ENCODE measurements around the gene CCDC69.
A peak's percentile ranks its signal among the peaks of the same experiment; 100 is the strongest.
"Not testable (repeated sequence)": the region's sequence is repeated elsewhere in the genome, so short reads cannot be mapped to it uniquely, and the experiment has no call there.

The CCDC69 gene

DNA sequence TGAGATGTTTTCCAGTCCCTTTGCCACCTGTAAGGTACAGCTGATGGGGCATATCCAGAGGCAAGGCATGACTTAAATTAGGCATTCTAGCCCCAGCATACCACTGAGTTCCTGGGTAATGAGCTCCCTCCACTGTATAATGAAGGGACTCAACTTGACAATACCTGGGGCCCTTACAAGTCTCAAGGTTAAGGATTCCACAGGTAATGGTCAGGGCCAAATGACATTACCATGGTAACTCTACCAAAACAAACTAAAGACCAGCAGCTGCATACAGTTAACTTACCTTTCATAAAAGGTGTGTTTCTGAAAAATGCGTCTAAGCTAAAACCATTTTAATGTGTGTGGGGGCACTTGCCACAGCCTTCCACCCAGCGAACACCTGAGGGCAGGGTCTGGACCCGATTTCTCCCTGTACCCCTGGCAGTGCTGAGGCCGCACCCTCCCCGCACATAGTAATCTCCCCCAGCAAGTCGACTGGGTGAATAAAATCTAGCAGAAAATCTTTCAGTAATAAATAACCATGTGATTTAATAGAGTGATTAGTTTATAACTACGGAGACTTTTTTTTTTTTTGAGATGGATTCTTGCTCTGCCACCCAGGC is 24.2 kb downstream of the CCDC69 start:
- peaks cover 0 to 21% (median 15%) of the 10 kb centered on the region in 5 donors for H3K4me1 ChIP-seq (ENCODE audit: control insufficient read depth in 5 of 5, insufficient read depth in 5 of 5, low read length in 5 of 5)
- no peak overlapping the region for H3K9ac ChIP-seq (ENCODE audit: low read length in 5 of 5)
- no peaks in the 10 kb centered on the region for H3K27me3 ChIP-seq (ENCODE audit: control insufficient read depth in 5 of 5, insufficient read depth in 4 of 5, low read length in 5 of 5)
- no peak overlapping the region for H3K27ac ChIP-seq (ENCODE audit: low read depth, low read length)
- peaks cover 12 to 45% (median 32%) of the 10 kb centered on the region in 5 donors for H3K36me3 ChIP-seq (ENCODE audit: control insufficient read depth in 5 of 5, insufficient read depth in 5 of 5, low read length in 5 of 5)
- no peak overlapping the region for H3K4me3 ChIP-seq (ENCODE audit: low read depth in 1 of 5, low read length in 5 of 5)
- no peaks in the 10 kb centered on the region for H3K9me3 ChIP-seq (ENCODE audit: control insufficient read depth in 5 of 5, low read length in 5 of 5)

DNA sequence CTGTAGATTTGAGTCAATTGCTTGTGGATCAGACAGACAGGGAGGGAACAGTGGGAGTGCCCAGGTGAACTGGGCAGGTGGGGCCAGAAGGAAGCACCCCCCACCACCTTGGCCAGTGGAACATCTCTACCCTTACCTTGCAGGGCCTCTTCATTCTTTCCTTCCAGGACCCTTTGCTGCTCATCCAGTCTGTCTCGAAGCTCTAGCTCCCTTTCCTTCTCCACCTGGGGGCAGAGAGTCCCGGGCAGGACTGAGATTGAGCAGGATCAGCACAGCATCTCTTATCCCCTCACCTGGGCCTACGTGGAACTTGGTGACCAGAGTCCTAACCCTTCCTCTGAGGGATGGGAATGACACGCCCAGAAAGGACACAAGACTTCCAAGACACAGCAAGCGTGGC is 25.0 kb downstream of the CCDC69 start:
- Histone ChIP-seq H3K27ac (ENCODE audit: low read depth, low read length) (no peak overlapping the region), H3K9ac (ENCODE audit: low read length in 5 of 5) (no peak overlapping the region), H3K4me1 (ENCODE audit: control insufficient read depth in 5 of 5, insufficient read depth in 5 of 5, low read length in 5 of 5) (peaks cover 0 to 23% (median 15%) of the 10 kb centered on the region in 5 donors), H3K9me3 (ENCODE audit: control insufficient read depth in 5 of 5, low read length in 5 of 5) (no peaks in the 10 kb centered on the region), H3K27me3 (ENCODE audit: control insufficient read depth in 5 of 5, insufficient read depth in 4 of 5, low read length in 5 of 5) (no peaks in the 10 kb centered on the region), H3K36me3 (ENCODE audit: control insufficient read depth in 5 of 5, insufficient read depth in 5 of 5, low read length in 5 of 5) (peaks cover 12 to 45% (median 32%) of the 10 kb centered on the region in 5 donors), H3K4me3 (ENCODE audit: low read depth in 1 of 5, low read length in 5 of 5) (no peak overlapping the region)

- Histone ChIP-seq H3K27ac (ENCODE audit: low read depth, low read length) (peak overlapping the region; percentile 82), H3K36me3 (ENCODE audit: control insufficient read depth in 5 of 5, insufficient read depth in 5 of 5, low read length in 5 of 5) (peaks cover 12 to 42% (median 31%) of the 10 kb centered on the region in 5 donors), H3K4me1 (ENCODE audit: control insufficient read depth in 5 of 5, insufficient read depth in 5 of 5, low read length in 5 of 5) (peaks cover 0 to 23% (median 11%) of the 10 kb centered on the region in 5 donors)
- H3K9me3 ChIP-seq (ENCODE audit: control insufficient read depth in 5 of 5, low read length in 5 of 5); H3K4me3 ChIP-seq (ENCODE audit: low read depth in 1 of 5, low read length in 5 of 5); H3K9ac ChIP-seq (ENCODE audit: low read length in 5 of 5); H3K27me3 ChIP-seq (ENCODE audit: control insufficient read depth in 5 of 5, insufficient read depth in 4 of 5, low read length in 5 of 5): not testable (repeated sequence)
These were observed 26.6 kb downstream of the CCDC69 start for GRCh38 chr5:151197291-151197600.

GRCh38 chr5:151196556-151197290 is 27.2 kb downstream of the CCDC69 start:
- Histone ChIP-seq H3K27me3 (ENCODE audit: control insufficient read depth in 5 of 5, insufficient read depth in 4 of 5, low read length in 5 of 5) (no peaks in the 10 kb centered on the region), H3K4me3 (ENCODE audit: low read depth in 1 of 5, low read length in 5 of 5) (no peak overlapping the region), H3K4me1 (ENCODE audit: control insufficient read depth in 5 of 5, insufficient read depth in 5 of 5, low read length in 5 of 5) (peaks cover 0 to 23% (median 11%) of the 10 kb centered on the region in 5 donors), H3K27ac (ENCODE audit: low read depth, low read length) (peak overlapping the region; percentile 82), H3K9ac (ENCODE audit: low read length in 5 of 5) (peak overlapping the region in 1 of 5 donors; percentile 64), H3K9me3 (ENCODE audit: control insufficient read depth in 5 of 5, low read length in 5 of 5) (no peaks in the 10 kb centered on the region), H3K36me3 (ENCODE audit: control insufficient read depth in 5 of 5, insufficient read depth in 5 of 5, low read length in 5 of 5) (peaks cover 12 to 40% (median 31%) of the 10 kb centered on the region in 5 donors)

DNA sequence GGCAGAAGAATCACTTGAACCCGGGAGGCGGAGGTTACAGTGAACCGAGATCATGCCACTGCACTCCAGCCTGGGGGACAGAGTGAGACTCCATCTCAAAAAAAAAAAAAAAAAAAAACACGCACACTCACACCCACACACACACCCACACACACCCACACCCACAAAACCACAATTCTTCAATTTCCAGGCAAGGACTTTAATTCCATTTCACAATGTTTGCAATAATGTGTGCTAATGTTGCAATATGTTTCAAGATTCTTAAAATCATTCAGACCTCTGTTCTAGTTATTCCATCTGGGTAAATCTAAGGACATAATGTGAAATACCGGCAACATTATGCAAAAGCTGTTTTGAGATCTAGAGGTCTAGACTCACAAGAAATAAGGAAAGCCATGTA is 28.3 kb downstream of the CCDC69 start:
- peaks cover 0 to 23% (median 11%) of the 10 kb centered on the region in 5 donors for H3K4me1 ChIP-seq (ENCODE audit: control insufficient read depth in 5 of 5, insufficient read depth in 5 of 5, low read length in 5 of 5)
- peak overlapping the region; percentile 82 for H3K27ac ChIP-seq (ENCODE audit: low read depth, low read length)
- no peaks in the 10 kb centered on the region for H3K27me3 ChIP-seq (ENCODE audit: control insufficient read depth in 5 of 5, insufficient read depth in 4 of 5, low read length in 5 of 5)
- peaks cover 9 to 30% (median 22%) of the 10 kb centered on the region in 5 donors for H3K36me3 ChIP-seq (ENCODE audit: control insufficient read depth in 5 of 5, insufficient read depth in 5 of 5, low read length in 5 of 5)
- no peak overlapping the region for H3K4me3 ChIP-seq (ENCODE audit: low read depth in 1 of 5, low read length in 5 of 5)
- no peaks in the 10 kb centered on the region for H3K9me3 ChIP-seq (ENCODE audit: control insufficient read depth in 5 of 5, low read length in 5 of 5)
- H3K9ac ChIP-seq (ENCODE audit: low read length in 5 of 5) = no peak overlapping the region

GRCh38 chr5:151192626-151193025 is 31.3 kb downstream of the CCDC69 start:
- no peak overlapping the region for H3K9ac ChIP-seq (ENCODE audit: low read length in 5 of 5)
- no peaks in the 10 kb centered on the region for H3K27me3 ChIP-seq (ENCODE audit: control insufficient read depth in 5 of 5, insufficient read depth in 4 of 5, low read length in 5 of 5)
- no peak overlapping the region for H3K27ac ChIP-seq (ENCODE audit: low read depth, low read length)
- H3K9me3 ChIP-seq (ENCODE audit: control insufficient read depth in 5 of 5, low read length in 5 of 5) = peaks cover 0 to 2% (median 0%) of the 10 kb centered on the region in 5 donors
- peaks cover 2 to 17% (median 11%) of the 10 kb centered on the region in 5 donors for H3K36me3 ChIP-seq (ENCODE audit: control insufficient read depth in 5 of 5, insufficient read depth in 5 of 5, low read length in 5 of 5)
- no peak overlapping the region for H3K4me3 ChIP-seq (ENCODE audit: low read depth in 1 of 5, low read length in 5 of 5)
- peaks cover 0 to 23% (median 11%) of the 10 kb centered on the region in 5 donors for H3K4me1 ChIP-seq (ENCODE audit: control insufficient read depth in 5 of 5, insufficient read depth in 5 of 5, low read length in 5 of 5)

GRCh38 chr5:151191661-151192060 is 32.2 kb downstream of the CCDC69 start:
- Histone ChIP-seq H3K9me3 (ENCODE audit: control insufficient read depth in 5 of 5, low read length in 5 of 5) (peaks cover 0 to 2% (median 0%) of the 10 kb centered on the region in 5 donors), H3K27ac (ENCODE audit: low read depth, low read length) (peak overlapping the region; percentile 16), H3K36me3 (ENCODE audit: control insufficient read depth in 5 of 5, insufficient read depth in 5 of 5, low read length in 5 of 5) (peaks cover 4 to 23% (median 9%) of the 10 kb centered on the region in 5 donors), H3K4me1 (ENCODE audit: control insufficient read depth in 5 of 5, insufficient read depth in 5 of 5, low read length in 5 of 5) (peaks cover 0 to 19% (median 8%) of the 10 kb centered on the region in 5 donors), H3K9ac (ENCODE audit: low read length in 5 of 5) (no peak overlapping the region), H3K4me3 (ENCODE audit: low read depth in 1 of 5, low read length in 5 of 5) (no peak overlapping the region), H3K27me3 (ENCODE audit: control insufficient read depth in 5 of 5, insufficient read depth in 4 of 5, low read length in 5 of 5) (no peaks in the 10 kb centered on the region)

GRCh38 chr5:151189151-151189550 is 34.7 kb downstream of the CCDC69 start:
- H3K9ac ChIP-seq (ENCODE audit: low read length in 5 of 5) = no peak overlapping the region
- H3K27me3 ChIP-seq (ENCODE audit: control insufficient read depth in 5 of 5, insufficient read depth in 4 of 5, low read length in 5 of 5) = no peaks in the 10 kb centered on the region
- H3K9me3 ChIP-seq (ENCODE audit: control insufficient read depth in 5 of 5, low read length in 5 of 5) = peaks cover 0 to 2% (median 0%) of the 10 kb centered on the region in 5 donors
- H3K27ac ChIP-seq (ENCODE audit: low read depth, low read length) = no peak overlapping the region
- H3K4me3 ChIP-seq (ENCODE audit: low read depth in 1 of 5, low read length in 5 of 5) = no peak overlapping the region
- H3K4me1 ChIP-seq (ENCODE audit: control insufficient read depth in 5 of 5, insufficient read depth in 5 of 5, low read length in 5 of 5) = no peaks in the 10 kb centered on the region
- peaks cover 4 to 39% (median 24%) of the 10 kb centered on the region in 5 donors for H3K36me3 ChIP-seq (ENCODE audit: control insufficient read depth in 5 of 5, insufficient read depth in 5 of 5, low read length in 5 of 5)

DNA sequence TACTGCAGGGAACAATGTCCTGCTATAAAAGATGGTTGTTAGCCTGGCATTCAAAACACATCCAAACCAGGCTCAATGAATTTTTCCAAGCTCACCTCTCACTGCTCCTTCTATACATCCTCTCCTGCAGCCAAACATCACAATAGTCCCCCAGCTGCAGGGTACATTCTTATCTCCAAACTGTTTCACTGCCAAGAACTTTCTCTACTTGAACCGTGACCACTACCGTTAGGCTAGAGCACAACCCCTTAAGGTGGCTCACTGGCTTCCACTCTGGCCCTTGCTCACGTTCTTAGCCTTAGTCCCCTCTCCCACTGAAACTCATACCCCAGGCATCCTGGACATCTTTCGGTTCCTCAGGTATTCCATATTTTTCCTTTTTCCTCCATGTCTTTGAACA is 37.4 kb downstream of the CCDC69 start:
- Histone ChIP-seq H3K4me1 (ENCODE audit: control insufficient read depth in 5 of 5, insufficient read depth in 5 of 5, low read length in 5 of 5) (peaks cover under 1 to 13% (median 12%) of the 10 kb centered on the region in 5 donors), H3K9me3 (ENCODE audit: control insufficient read depth in 5 of 5, low read length in 5 of 5) (peaks cover 0 to 2% (median 0%) of the 10 kb centered on the region in 5 donors), H3K36me3 (ENCODE audit: control insufficient read depth in 5 of 5, insufficient read depth in 5 of 5, low read length in 5 of 5) (peaks cover 4 to 61% (median 38%) of the 10 kb centered on the region in 5 donors), H3K27me3 (ENCODE audit: control insufficient read depth in 5 of 5, insufficient read depth in 4 of 5, low read length in 5 of 5) (no peaks in the 10 kb centered on the region), H3K9ac (ENCODE audit: low read length in 5 of 5) (no peak overlapping the region), H3K4me3 (ENCODE audit: low read depth in 1 of 5, low read length in 5 of 5) (no peak overlapping the region), H3K27ac (ENCODE audit: low read depth, low read length) (no peak overlapping the region)

- Histone ChIP-seq H3K36me3 (ENCODE audit: control insufficient read depth in 5 of 5, insufficient read depth in 5 of 5, low read length in 5 of 5) (peaks cover 4 to 63% (median 38%) of the 10 kb centered on the region in 5 donors), H3K27me3 (ENCODE audit: control insufficient read depth in 5 of 5, insufficient read depth in 4 of 5, low read length in 5 of 5) (no peaks in the 10 kb centered on the region), H3K9ac (ENCODE audit: low read length in 5 of 5) (no peak overlapping the region), H3K4me1 (ENCODE audit: control insufficient read depth in 5 of 5, insufficient read depth in 5 of 5, low read length in 5 of 5) (peaks cover 2 to 16% (median 12%) of the 10 kb centered on the region in 5 donors), H3K27ac (ENCODE audit: low read depth, low read length) (no peak overlapping the region), H3K4me3 (ENCODE audit: low read depth in 1 of 5, low read length in 5 of 5) (no peak overlapping the region), H3K9me3 (ENCODE audit: control insufficient read depth in 5 of 5, low read length in 5 of 5) (peaks cover 0 to 2% (median 0%) of the 10 kb centered on the region in 5 donors)
These were observed 37.8 kb downstream of the CCDC69 start for GRCh38 chr5:151186052-151186451.
